ENCODE measurements around the gene EN2.

The EN2 gene

DNA sequence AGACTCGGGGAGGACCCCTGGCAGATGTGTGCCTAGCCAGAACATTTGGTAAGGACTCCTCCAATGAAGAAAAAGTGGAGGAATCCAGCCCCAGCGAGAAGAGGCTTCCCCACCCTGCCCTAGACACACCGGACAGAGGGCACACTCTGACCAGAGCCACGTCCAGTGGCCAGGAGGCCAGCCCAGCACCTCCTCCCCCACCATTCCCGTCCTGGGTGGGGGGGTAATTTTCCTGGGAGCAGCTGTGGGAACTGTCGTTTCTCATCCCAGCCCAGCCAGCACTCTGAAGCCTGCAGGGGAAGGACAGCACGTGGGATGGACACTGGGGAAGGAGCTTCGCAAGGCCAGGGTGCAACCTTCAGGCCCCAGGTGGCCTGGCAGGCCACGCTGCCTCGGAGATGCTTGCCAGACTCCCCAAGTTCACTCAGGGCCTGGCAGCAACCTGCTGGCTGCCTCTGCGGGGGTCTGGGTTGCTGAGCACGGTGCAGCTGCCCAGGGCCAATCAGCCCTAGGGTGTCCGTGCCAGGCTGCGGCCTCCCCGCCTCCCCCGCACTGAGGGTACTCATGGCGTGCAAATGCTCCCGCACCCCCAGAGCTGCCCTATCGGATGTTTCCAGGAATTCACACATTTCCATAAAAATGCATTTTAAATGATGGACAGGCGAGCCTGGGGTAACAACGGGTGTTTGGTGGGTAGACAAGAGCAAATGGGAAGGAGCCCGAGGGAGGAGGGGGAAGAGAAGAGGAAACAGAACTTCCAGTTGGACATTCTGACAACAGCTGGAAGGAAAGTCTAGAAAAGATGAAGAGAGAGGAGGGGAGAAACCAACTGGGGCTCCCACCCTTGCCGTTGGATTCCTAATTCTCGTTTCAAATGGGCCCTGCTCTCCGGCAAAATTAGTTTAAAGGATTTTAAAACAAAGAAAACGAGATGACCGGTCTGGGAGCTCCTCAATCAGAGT is 1.9 kb upstream of the EN2 start:
- TF ChIP-seq YY1 (IDR thresholded peaks at IDR 0.05; ENCODE audit: low read depth) = no peak
- no peak for TF ChIP-seq ZBTB7A (IDR thresholded peaks at IDR 0.05; ENCODE audit: low read depth)

DNA sequence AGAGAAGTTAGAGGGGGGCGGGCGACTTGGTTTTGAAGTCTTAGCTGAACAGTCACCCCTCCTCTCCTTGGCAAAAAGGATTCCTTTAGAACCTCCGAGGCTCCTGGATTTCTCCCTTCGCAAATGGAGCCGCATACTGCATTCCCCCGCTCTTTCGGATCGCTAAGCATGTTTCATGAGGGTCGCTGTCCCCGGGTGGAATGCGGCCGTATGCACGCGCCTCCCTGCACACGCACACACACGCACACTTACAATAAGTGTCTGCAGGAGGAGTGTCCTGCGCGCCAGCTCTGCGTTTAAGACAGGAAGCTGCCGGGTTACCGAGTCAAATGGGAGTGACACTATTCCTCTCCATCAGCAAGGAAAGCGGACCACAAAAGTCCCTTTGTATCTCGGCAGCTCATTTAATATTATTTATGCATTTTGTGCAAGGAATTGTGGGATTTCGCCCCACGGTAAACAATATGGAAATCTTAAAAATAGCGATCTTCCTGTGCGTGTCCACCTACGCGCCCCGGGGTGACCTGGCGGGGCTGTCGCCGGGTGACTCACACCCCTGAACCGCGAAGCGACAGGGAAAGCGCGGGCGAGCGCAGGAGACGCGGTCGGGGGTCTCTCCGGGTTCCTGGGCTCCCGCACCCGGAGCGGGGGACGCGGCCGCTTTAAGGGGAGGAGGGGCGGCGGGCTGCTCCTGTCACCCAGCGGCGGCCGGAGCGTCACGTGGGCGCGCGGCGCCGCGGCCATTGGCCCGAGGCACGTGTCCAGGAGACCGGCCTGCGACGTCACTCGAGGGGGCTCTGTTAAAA is 988 bp upstream of the EN2 start:
- TF ChIP-seq ZBTB7A (IDR thresholded peaks at IDR 0.05; ENCODE audit: low read depth) (no peak), FOXM1 (IDR thresholded peaks at IDR 0.05; ENCODE audit: borderline replicate concordance, low read depth) (no peak), TCF12 (IDR thresholded peaks at IDR 0.05; ENCODE audit: low read depth) (peak; percentile 26; the same call in 1 of the 2 replicates), CREB1 (IDR thresholded peaks at IDR 0.05; ENCODE audit: low read depth) (peak; percentile 54; the same call in 1 of the 2 replicates), TEAD4 (IDR thresholded peaks at IDR 0.05) (0 out of 2 replicates have a peak, but pooled peaks have one; percentile 2), CEBPB (IDR thresholded peaks at IDR 0.05) (no peak), EGR1 (IDR thresholded peaks at IDR 0.05) (peak; percentile 32; the same call in 1 of the 2 replicates), RAD21 (IDR thresholded peaks at IDR 0.05; ENCODE audit: low read depth) (no peak), YY1 (IDR thresholded peaks at IDR 0.05; ENCODE audit: low read depth) (peak; percentile 63)
- TF ChIP-seq, protein P1, sequence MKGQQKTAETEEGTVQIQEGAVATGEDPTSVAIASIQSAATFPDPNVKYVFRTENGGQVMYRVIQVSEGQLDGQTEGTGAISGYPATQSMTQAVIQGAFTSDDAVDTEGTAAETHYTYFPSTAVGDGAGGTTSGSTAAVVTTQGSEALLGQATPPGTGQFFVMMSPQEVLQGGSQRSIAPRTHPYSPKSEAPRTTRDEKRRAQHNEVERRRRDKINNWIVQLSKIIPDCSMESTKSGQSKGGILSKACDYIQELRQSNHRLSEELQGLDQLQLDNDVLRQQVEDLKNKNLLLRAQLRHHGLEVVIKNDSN (IDR thresholded peaks at IDR 0.05) = peak; percentile 98
- TF ChIP-seq, protein P2, sequence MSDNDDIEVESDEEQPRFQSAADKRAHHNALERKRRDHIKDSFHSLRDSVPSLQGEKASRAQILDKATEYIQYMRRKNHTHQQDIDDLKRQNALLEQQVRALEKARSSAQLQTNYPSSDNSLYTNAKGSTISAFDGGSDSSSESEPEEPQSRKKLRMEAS (IDR thresholded peaks at IDR 0.05) = peak; percentile 97

DNA sequence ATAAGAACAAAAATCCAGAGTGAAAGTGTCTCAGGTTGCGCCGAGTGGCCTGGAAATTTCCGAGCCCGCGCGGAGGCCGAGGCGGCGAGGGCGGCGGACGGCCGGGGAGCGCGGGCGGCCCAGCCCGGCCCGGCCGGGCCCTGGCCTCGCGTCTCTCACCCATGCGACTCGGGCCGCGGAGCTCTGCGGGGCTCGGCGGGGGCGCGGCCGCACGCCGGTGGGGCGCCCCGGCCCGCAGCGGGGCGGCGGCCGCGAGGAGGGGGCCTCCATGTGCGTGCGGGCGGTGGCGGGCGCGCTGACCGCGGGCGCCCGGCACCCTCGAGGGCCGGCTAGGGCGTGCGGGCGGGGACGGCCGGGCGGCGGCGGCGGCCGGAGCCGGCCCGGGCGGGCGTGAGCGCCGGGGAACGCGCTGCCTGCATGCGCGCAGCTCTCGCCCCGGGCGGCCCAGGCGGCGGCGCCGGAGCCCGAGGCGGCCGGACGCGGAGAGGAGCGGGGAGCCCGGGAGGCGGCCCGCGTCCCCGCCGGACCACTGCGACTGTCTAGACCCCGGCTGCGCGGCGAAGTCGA is 302 bp upstream of the EN2 start:
- TF ChIP-seq NFIC (IDR thresholded peaks at IDR 0.05) (no peak), RAD21 (IDR thresholded peaks at IDR 0.05; ENCODE audit: low read depth) (no peak), YY1 (IDR thresholded peaks at IDR 0.05; ENCODE audit: low read depth) (no peak), ZBTB7A (IDR thresholded peaks at IDR 0.05; ENCODE audit: low read depth) (no peak), TCF12 (IDR thresholded peaks at IDR 0.05; ENCODE audit: low read depth) (no peak), CREB1 (IDR thresholded peaks at IDR 0.05; ENCODE audit: low read depth) (no peak), TEAD4 (IDR thresholded peaks at IDR 0.05) (no peak), CEBPB (IDR thresholded peaks at IDR 0.05) (no peak), FOXM1 (IDR thresholded peaks at IDR 0.05; ENCODE audit: borderline replicate concordance, low read depth) (no peak), EP300 (IDR thresholded peaks at IDR 0.05; ENCODE audit: borderline replicate concordance) (no peak; the same call in 1 of the 2 replicates), TAF1 (IDR thresholded peaks at IDR 0.05; ENCODE audit: low read depth) (no peak), EGR1 (IDR thresholded peaks at IDR 0.05) (no peak)
- TF ChIP-seq, protein P1 (IDR thresholded peaks at IDR 0.05) = no peak
- TF ChIP-seq, protein P3, sequence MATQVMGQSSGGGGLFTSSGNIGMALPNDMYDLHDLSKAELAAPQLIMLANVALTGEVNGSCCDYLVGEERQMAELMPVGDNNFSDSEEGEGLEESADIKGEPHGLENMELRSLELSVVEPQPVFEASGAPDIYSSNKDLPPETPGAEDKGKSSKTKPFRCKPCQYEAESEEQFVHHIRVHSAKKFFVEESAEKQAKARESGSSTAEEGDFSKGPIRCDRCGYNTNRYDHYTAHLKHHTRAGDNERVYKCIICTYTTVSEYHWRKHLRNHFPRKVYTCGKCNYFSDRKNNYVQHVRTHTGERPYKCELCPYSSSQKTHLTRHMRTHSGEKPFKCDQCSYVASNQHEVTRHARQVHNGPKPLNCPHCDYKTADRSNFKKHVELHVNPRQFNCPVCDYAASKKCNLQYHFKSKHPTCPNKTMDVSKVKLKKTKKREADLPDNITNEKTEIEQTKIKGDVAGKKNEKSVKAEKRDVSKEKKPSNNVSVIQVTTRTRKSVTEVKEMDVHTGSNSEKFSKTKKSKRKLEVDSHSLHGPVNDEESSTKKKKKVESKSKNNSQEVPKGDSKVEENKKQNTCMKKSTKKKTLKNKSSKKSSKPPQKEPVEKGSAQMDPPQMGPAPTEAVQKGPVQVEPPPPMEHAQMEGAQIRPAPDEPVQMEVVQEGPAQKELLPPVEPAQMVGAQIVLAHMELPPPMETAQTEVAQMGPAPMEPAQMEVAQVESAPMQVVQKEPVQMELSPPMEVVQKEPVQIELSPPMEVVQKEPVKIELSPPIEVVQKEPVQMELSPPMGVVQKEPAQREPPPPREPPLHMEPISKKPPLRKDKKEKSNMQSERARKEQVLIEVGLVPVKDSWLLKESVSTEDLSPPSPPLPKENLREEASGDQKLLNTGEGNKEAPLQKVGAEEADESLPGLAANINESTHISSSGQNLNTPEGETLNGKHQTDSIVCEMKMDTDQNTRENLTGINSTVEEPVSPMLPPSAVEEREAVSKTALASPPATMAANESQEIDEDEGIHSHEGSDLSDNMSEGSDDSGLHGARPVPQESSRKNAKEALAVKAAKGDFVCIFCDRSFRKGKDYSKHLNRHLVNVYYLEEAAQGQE (IDR thresholded peaks at IDR 0.05; ENCODE audit: low read depth) = no peak
- TF ChIP-seq, protein P2 (IDR thresholded peaks at IDR 0.05) = no peak

- no peak for TF ChIP-seq CEBPB (IDR thresholded peaks at IDR 0.05)
- no peak for TF ChIP-seq NFIC (IDR thresholded peaks at IDR 0.05)
- no peak for TF ChIP-seq CREB1 (IDR thresholded peaks at IDR 0.05; ENCODE audit: low read depth)
- TF ChIP-seq, protein P1 (IDR thresholded peaks at IDR 0.05) = no peak
- no peak for TF ChIP-seq EP300 (IDR thresholded peaks at IDR 0.05; ENCODE audit: borderline replicate concordance)
- no peak for TF ChIP-seq EGR1 (IDR thresholded peaks at IDR 0.05)
- no peak for TF ChIP-seq TAF1 (IDR thresholded peaks at IDR 0.05; ENCODE audit: low read depth)
- no peak for TF ChIP-seq ZBTB7A (IDR thresholded peaks at IDR 0.05; ENCODE audit: low read depth)
- TF ChIP-seq RAD21 (IDR thresholded peaks at IDR 0.05; ENCODE audit: low read depth) = no peak
These were observed 1.2 kb downstream of the EN2 start for GRCh38 chr7:155458878-155459699.

- TF ChIP-seq YY1 (IDR thresholded peaks at IDR 0.05; ENCODE audit: low read depth) (no peak), EGR1 (IDR thresholded peaks at IDR 0.05) (no peak), CEBPB (IDR thresholded peaks at IDR 0.05) (no peak), NFIC (IDR thresholded peaks at IDR 0.05) (no peak), CREB1 (IDR thresholded peaks at IDR 0.05; ENCODE audit: low read depth) (no peak), ZBTB7A (IDR thresholded peaks at IDR 0.05; ENCODE audit: low read depth) (no peak), EP300 (IDR thresholded peaks at IDR 0.05; ENCODE audit: borderline replicate concordance) (no peak)
- TF ChIP-seq, protein P1 (IDR thresholded peaks at IDR 0.05) = no peak
These were observed 2.0 kb downstream of the EN2 start for GRCh38 chr7:155459700-155460461.

Data from Ishikawa (cell line).